IMR-90 (cell line): Measurements from ENCODE around the gene ERAS. TPM values are rescaled to one million over a fixed set of nuclear protein-coding genes. Genes with fewer than 3 reads are reported as not detected.
"Not testable (repeated sequence)": the region's sequence is repeated elsewhere in the genome, so short reads cannot be mapped to it uniquely, and the experiment has no call there.

Experiments
- ATAC-seq: fragments of 200-7000 bp; cut with Tn5 transposase; 2 replicates; pipeline ENCODE4 v1.9.1; 2020; ENCODE audit warnings: low read depth, mild to moderate bottlenecking, moderate library complexity
- BruUV-seq: library from RNA; stranded (reverse); fragments of 400-500 nt; replicated peaks from 2 replicates; lab custom pipeline; 2021; lab: Mats Ljungman, UMichigan
- CTCF ChIA-PET: fragments of 300-600 bp; formaldehyde crosslinking; extraction: SDS; loops from one replicate; lab custom pipeline; 2021; ENCODE audit warnings: antibody characterized with exemption; lab: Yijun Ruan, JAX
- POLR2A ChIA-PET: fragments of 300-600 bp; sonication (Branson Sonifier 250); formaldehyde crosslinking; loops from one replicate; lab custom pipeline; 2022; ENCODE audit warnings: antibody characterized with exemption; ENCODE audit not compliant: unreplicated experiment; lab: Charles Lee
- DNase-seq: peaks from one replicate; pipeline ENCODE4 v3.0.0; 2013
- H2AFZ ChIP-seq: replicated peaks from 2 replicates; pipeline ENCODE3; 2013; ENCODE audit warnings: low read length, mild to moderate bottlenecking; ENCODE audit not compliant: poor library complexity
- H2AK5ac ChIP-seq: 2 replicates; pipeline ENCODE4 v1.6.1; 2013; ENCODE audit warnings: low read depth, low read length, inconsistent platforms
- H2AK9ac ChIP-seq: replicated peaks from 2 replicates; pipeline ENCODE3; 2013; ENCODE audit warnings: mild to moderate bottlenecking, low read depth, low read length, moderate library complexity; ENCODE audit not compliant: poor library complexity
- H2BK120ac ChIP-seq: 2 replicates; pipeline ENCODE4 v1.6.1; 2013; ENCODE audit warnings: low read depth, low read length, inconsistent platforms
- H2BK15ac ChIP-seq: 3 replicates; pipeline ENCODE4 v1.6.1; 2013; ENCODE audit warnings: low read depth, low read length, inconsistent platforms
- H2BK20ac ChIP-seq: 2 replicates; pipeline ENCODE4 v1.6.1; 2013; ENCODE audit warnings: low read depth, mild to moderate bottlenecking, inconsistent platforms, low read length, moderate library complexity
- H2BK5ac ChIP-seq: 2 replicates; pipeline ENCODE4 v1.6.1; 2013; ENCODE audit warnings: mild to moderate bottlenecking, low read depth, low read length, inconsistent platforms; ENCODE audit not compliant: poor library complexity, severe bottlenecking
- H3K14ac ChIP-seq: replicated peaks from 2 replicates; pipeline ENCODE4 v1.6.1; 2013; ENCODE audit warnings: low read depth, low read length, inconsistent platforms
- H3K18ac ChIP-seq: 2 replicates; pipeline ENCODE4 v1.6.1; 2013; ENCODE audit warnings: low read depth, low read length, control low read depth
- H3K23ac ChIP-seq: 2 replicates; pipeline ENCODE4 v1.6.1; 2013; ENCODE audit warnings: low read depth, low read length, inconsistent platforms
- H3K27ac ChIP-seq: 2 replicates; pipeline ENCODE4 v1.5.1; 2013; ENCODE audit warnings: mild to moderate bottlenecking, control low read depth, low read length; ENCODE audit not compliant: insufficient read depth
- H3K27me3 ChIP-seq: 2 replicates; pipeline ENCODE4 v1.6.1; 2013; ENCODE audit warnings: low read length; ENCODE audit not compliant: control insufficient read depth, insufficient read depth
- H3K36me3 ChIP-seq: 2 replicates; pipeline ENCODE4 v1.6.1; 2013; ENCODE audit warnings: low read length, mixed read lengths; ENCODE audit not compliant: control insufficient read depth, insufficient read depth
- H3K4ac ChIP-seq: 2 replicates; pipeline ENCODE4 v1.6.1; 2013; ENCODE audit warnings: low read depth, low read length, inconsistent platforms
- H3K4me1 ChIP-seq: 2 replicates; pipeline ENCODE4 v1.6.1; 2013; ENCODE audit warnings: low read length, mixed read lengths; ENCODE audit not compliant: control insufficient read depth, insufficient read depth
- H3K4me2 ChIP-seq: 2 replicates; pipeline ENCODE4 v1.6.1; 2013; ENCODE audit warnings: low read depth, mild to moderate bottlenecking, control low read depth, low read length, moderate library complexity
- H3K4me3 ChIP-seq: 2 replicates; pipeline ENCODE4 v1.5.1; 2013; ENCODE audit warnings: low read depth, mild to moderate bottlenecking, control low read depth, low read length, moderate library complexity; ENCODE audit not compliant: insufficient read depth
- H3K56ac ChIP-seq: 2 replicates; pipeline ENCODE4 v1.6.1; 2013; ENCODE audit warnings: low read length, inconsistent platforms; ENCODE audit not compliant: insufficient read depth; ENCODE audit errors: extremely low read depth
- H3K79me1 ChIP-seq, 2 experiments: 2 replicates each; pipeline ENCODE4 v1.6.1; 2013; ENCODE audit warnings: low read length in 2 of 2, inconsistent platforms in 1 of 2, low read depth in 1 of 2
- H3K9ac ChIP-seq: 2 replicates; pipeline ENCODE4 v1.6.1; 2013; ENCODE audit warnings: low read depth, low read length, control low read depth
- H3K9me1 ChIP-seq: 2 replicates; pipeline ENCODE4 v1.6.1; 2013; ENCODE audit warnings: low read length, inconsistent platforms; ENCODE audit not compliant: insufficient read depth
- H3K9me3 ChIP-seq: 2 replicates; pipeline ENCODE4 v1.6.1; 2013; ENCODE audit warnings: low read length; ENCODE audit not compliant: control insufficient read depth, insufficient read depth
- H4K20me1 ChIP-seq: 2 replicates; pipeline ENCODE4 v1.6.1; 2013; ENCODE audit warnings: low read length, inconsistent platforms; ENCODE audit not compliant: insufficient read depth
- H4K5ac ChIP-seq: 2 replicates; pipeline ENCODE4 v1.6.1; 2013; ENCODE audit warnings: mild to moderate bottlenecking, low read depth, low read length, control low read depth
- H4K8ac ChIP-seq, 2 experiments: 2 replicates each; pipeline ENCODE4 v1.6.1; 2013; ENCODE audit warnings: low read depth in 2 of 2, low read length in 2 of 2, control low read depth in 1 of 2, inconsistent platforms in 1 of 2
- H4K91ac ChIP-seq: 2 replicates; pipeline ENCODE4 v1.6.1; 2013; ENCODE audit warnings: low read depth, low read length, inconsistent platforms; ENCODE audit not compliant: insufficient read depth
- WGBS, 2 experiments: methylation state at CpG; one replicate each; pipeline versions ENCODE4 v1.1.5 to v1.1.7; 2013; ENCODE audit warnings: missing lambda C conversion rate in 2 of 2; ENCODE audit not compliant: insufficient read length in 1 of 2; ENCODE audit errors: extremely low coverage in 2 of 2; 5-methylcytosine and 5-hydroxymethylcytosine counted together
- dilution Hi-C: fragments of 300-500 bp; cut with HindIII; formaldehyde crosslinking; loops from one replicate; pipeline ENCODE4 v1.14.3; 2018; ENCODE audit warnings: low sequenced_read_pairs; ENCODE audit not compliant: unreplicated experiment
- in situ Hi-C: fragments of 300-500 bp; cut with MboI; formaldehyde crosslinking; loops from 3 replicates; pipeline ENCODE4 v1.14.3; 2019; ENCODE audit warnings: low sequenced_read_pairs, inconsistent platforms, mixed read lengths
- intact Hi-C: fragments of 100-400 bp; cut with micrococcal nuclease; formaldehyde crosslinking; loops from 2 replicates; pipeline ENCODE4 v1.10.0; 2022
- microRNA-seq, 2 experiments: library from miRNA; stranded (forward) in 1 of 2; unstranded in 1 of 2; fragments of 10-50 nt in 1 of 2; fragments of <30 nt in 1 of 2; gene quantifications in 1 of 2; microRNA quantifications in 1 of 2; one replicate each; pipeline versions ENCODE3 to v1.1.0; 2013 to 2020; ENCODE audit not compliant: insufficient read depth in 1 of 2, insufficient read length in 1 of 2, unreplicated experiment in 1 of 2
- polyA plus RNA-seq, 3 experiments: library from polyadenylated mRNA; depleted of rRNA; stranded (reverse); fragments of >200 nt; gene quantifications; 2 replicates each; pipeline ENCODE4 v1.2.3, GENCODE V29; 2012; ENCODE audit warnings: low replicate concordance in 1 of 3
- small RNA-seq, 5 experiments: library from RNA; depleted of rRNA; stranded (forward); fragments of <200 nt; gene quantifications; one replicate each; pipeline ENCODE3, GENCODE V24; 2012
- total RNA-seq: library from RNA; depleted of rRNA; stranded (reverse); fragments of >200 nt; gene quantifications from 2 replicates; pipeline ENCODE4 v1.2.3, GENCODE V29; 2012; rRNA removed

Gene ERAS
- total and polyA plus RNA-seq, 2 of the 4 experiments (the other 2 are of a cell fraction), result not detected

- in situ Hi-C loops, CTCF ChIA-PET: not testable (repeated sequence)
Observed at GRCh38 chrX:48876944-48877343, 50.6 kb downstream of the ERAS start.

More at GRCh38 chrX:48876944-48877343, 50.6 kb downstream of the ERAS start:
- H3K14ac ChIP-seq, H3K9me3 ChIP-seq, H3K9ac ChIP-seq, H3K4me1 ChIP-seq, dilution Hi-C loops, H2BK20ac ChIP-seq, H4K5ac ChIP-seq, H2BK15ac ChIP-seq, H3K27me3 ChIP-seq, intact Hi-C loops, H2BK120ac ChIP-seq, H3K79me1 ChIP-seq, H3K56ac ChIP-seq, H3K4me2 ChIP-seq, BruUV-seq, H4K91ac ChIP-seq, DNase-seq, H2BK5ac ChIP-seq, H3K27ac ChIP-seq, H3K9me1 ChIP-seq, H3K23ac ChIP-seq, H3K18ac ChIP-seq, H4K8ac ChIP-seq, H2AK9ac ChIP-seq, H3K4me3 ChIP-seq, H2AFZ ChIP-seq, H3K4ac ChIP-seq, H2AK5ac ChIP-seq, H4K20me1 ChIP-seq, ATAC-seq, H3K36me3 ChIP-seq: not testable (repeated sequence)
- POLR2A ChIA-PET, result interaction anchor here (0.6 kb wide), 1 partner anchor 1592 kb away, joined by 9 read pairs; no protein-coding TSS in a partner anchor
- WGBS, 2 experiments, result no CpG with 5 or more reads among the region's 4 CpGs

Small RNA genes lying within 50 kb of the gene (microRNA-seq; reads per million reads assigned to microRNA genes)
- not detected for gene RNU6-29P (ENCODE audit: insufficient read depth, insufficient read length)

Small RNA genes lying within 50 kb of the gene (small RNA-seq; reads per million reads assigned to genes)
- 0 reads per million in 5 experiments for gene RNU6-29P

Other genes starting within 250 kb of the ERAS start
- gene WDR13, start 229.0 kb upstream of the ERAS start, total RNA-seq, result 60.8 and 62.7 TPM in 2 replicates
- gene WDR13, start 229.0 kb upstream of the ERAS start, polyA plus RNA-seq (2012; rRNA removed), result 151 and 153 TPM in 2 replicates
- gene WAS, start 142.7 kb upstream of the ERAS start, total RNA-seq, result not detected in 2 replicates
- 0.09 and 0.14 TPM in 2 replicates for gene WAS, start 142.7 kb upstream of the ERAS start, polyA plus RNA-seq (2012; rRNA removed)
- 6.6 and 7.2 TPM in 2 replicates for gene SUV39H1, start 129.8 kb upstream of the ERAS start, total RNA-seq
- 8.6 and 9.9 TPM in 2 replicates for gene SUV39H1, start 129.8 kb upstream of the ERAS start, polyA plus RNA-seq (2012; rRNA removed)
- gene GLOD5, start 64.8 kb upstream of the ERAS start, total RNA-seq, result not detected in 2 replicates
- not detected in 2 replicates for gene GLOD5, start 64.8 kb upstream of the ERAS start, polyA plus RNA-seq (2012; rRNA removed)
- gene GATA1, start 39.9 kb upstream of the ERAS start, total RNA-seq, result not detected in 2 replicates
- not detected in 2 replicates for gene GATA1, start 39.9 kb upstream of the ERAS start, polyA plus RNA-seq (2012; rRNA removed)
- gene HDAC6, start 24.4 kb upstream of the ERAS start, total RNA-seq, result 14.7 and 16.8 TPM in 2 replicates
- 26.3 and 27.7 TPM in 2 replicates for gene HDAC6, start 24.4 kb upstream of the ERAS start, polyA plus RNA-seq (2012; rRNA removed)
- gene PCSK1N, start 9.1 kb downstream of the ERAS start, total RNA-seq, result not detected in 2 replicates
- 0.12 and 0.24 TPM in 2 replicates for gene PCSK1N, start 9.1 kb downstream of the ERAS start, polyA plus RNA-seq (2012; rRNA removed)
- 25.6 and 28.7 TPM in 2 replicates for gene TIMM17B, start 71.3 kb downstream of the ERAS start, total RNA-seq
- gene TIMM17B, start 71.3 kb downstream of the ERAS start, polyA plus RNA-seq (2012; rRNA removed), result 73.6 and 91.2 TPM in 2 replicates
- gene PQBP1, start 71.4 kb downstream of the ERAS start, total RNA-seq, result 120 and 124 TPM in 2 replicates
- gene PQBP1, start 71.4 kb downstream of the ERAS start, polyA plus RNA-seq (2012; rRNA removed), result 96.4 and 105 TPM in 2 replicates
- 10.8 and 12.5 TPM in 2 replicates for gene SLC35A2, start 85.1 kb downstream of the ERAS start, total RNA-seq
- 48.3 and 53.0 TPM in 2 replicates for gene SLC35A2, start 85.1 kb downstream of the ERAS start, polyA plus RNA-seq (2012; rRNA removed)
- gene PIM2, start 92.5 kb downstream of the ERAS start, total RNA-seq, result 6.9 and 7.3 TPM in 2 replicates
- gene PIM2, start 92.5 kb downstream of the ERAS start, polyA plus RNA-seq (2012; rRNA removed), result 8.1 and 9.4 TPM in 2 replicates
- gene OTUD5, start 131.1 kb downstream of the ERAS start, total RNA-seq, result 30.6 and 31.7 TPM in 2 replicates
- 48.3 and 50.4 TPM in 2 replicates for gene OTUD5, start 131.1 kb downstream of the ERAS start, polyA plus RNA-seq (2012; rRNA removed)
- gene KCND1, start 145.3 kb downstream of the ERAS start, total RNA-seq, result 0.28 and 0.36 TPM in 2 replicates
- 1.8 and 1.9 TPM in 2 replicates for gene KCND1, start 145.3 kb downstream of the ERAS start, polyA plus RNA-seq (2012; rRNA removed)
- 17.9 and 20.8 TPM in 2 replicates for gene GRIPAP1, start 175.8 kb downstream of the ERAS start, total RNA-seq
- gene GRIPAP1, start 175.8 kb downstream of the ERAS start, polyA plus RNA-seq (2012; rRNA removed), result 21.4 and 25.0 TPM in 2 replicates
- 23.9 and 24.4 TPM in 2 replicates for gene TFE3, start 216.8 kb downstream of the ERAS start, total RNA-seq
- gene TFE3, start 216.8 kb downstream of the ERAS start, polyA plus RNA-seq (2012; rRNA removed), result 40.5 and 43.6 TPM in 2 replicates
- gene CCDC120, start 232.5 kb downstream of the ERAS start, total RNA-seq, result under 0.01 and 0.18 TPM in 2 replicates
- gene CCDC120, start 232.5 kb downstream of the ERAS start, polyA plus RNA-seq (2012; rRNA removed), result 2.0 and 2.2 TPM in 2 replicates
- 3.8 and 5.0 TPM in 2 replicates for gene PRAF2, start 247.5 kb downstream of the ERAS start, total RNA-seq
- 65.5 and 71.1 TPM in 2 replicates for gene PRAF2, start 247.5 kb downstream of the ERAS start, polyA plus RNA-seq (2012; rRNA removed)